ENCODE measurements around the gene PRTN3. TPM values are rescaled to one million over a fixed set of nuclear protein-coding genes. Genes with fewer than 3 reads are reported as not detected.

PRTN3 gene
- total RNA-seq, 1 experiment from 2014 or later, result 0.14 TPM

GRCh38 chr19:854549-854948, 13.8 kb downstream of the PRTN3 start:
- in situ Hi-C loops (cut with HindIII; ENCODE audit: low pct_unique_long_range_greater_than_20kb, low sequenced_read_pairs), result no loop called here

GRCh38 chr19:855142-855541, 14.3 kb downstream of the PRTN3 start:
- DNase-seq (ENCODE audit: low read depth), result no peak
- in situ Hi-C loops (cut with HindIII; ENCODE audit: low pct_unique_long_range_greater_than_20kb, low sequenced_read_pairs), result no loop called here

More at GRCh38 chr19:854549-854948, 13.8 kb downstream of the PRTN3 start:
- no peak for DNase-seq (ENCODE audit: low read depth)

DNA sequence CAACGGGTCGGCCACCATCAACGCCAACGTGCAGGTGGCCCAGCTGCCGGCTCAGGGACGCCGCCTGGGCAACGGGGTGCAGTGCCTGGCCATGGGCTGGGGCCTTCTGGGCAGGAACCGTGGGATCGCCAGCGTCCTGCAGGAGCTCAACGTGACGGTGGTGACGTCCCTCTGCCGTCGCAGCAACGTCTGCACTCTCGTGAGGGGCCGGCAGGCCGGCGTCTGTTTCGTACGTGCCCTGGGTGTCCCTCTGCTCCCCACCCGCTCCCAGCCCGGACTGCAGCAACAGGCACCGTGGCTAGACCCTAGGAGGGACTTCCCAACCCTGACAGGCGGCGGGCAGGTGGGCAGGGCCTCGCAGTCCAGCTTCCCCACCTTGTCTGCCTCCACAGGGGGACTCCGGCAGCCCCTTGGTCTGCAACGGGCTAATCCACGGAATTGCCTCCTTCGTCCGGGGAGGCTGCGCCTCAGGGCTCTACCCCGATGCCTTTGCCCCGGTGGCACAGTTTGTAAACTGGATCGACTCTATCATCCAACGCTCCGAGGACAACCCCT, 14.8 kb downstream of the PRTN3 start:
- in situ Hi-C loops (cut with HindIII; ENCODE audit: low pct_unique_long_range_greater_than_20kb, low sequenced_read_pairs), result no loop called here

DNA sequence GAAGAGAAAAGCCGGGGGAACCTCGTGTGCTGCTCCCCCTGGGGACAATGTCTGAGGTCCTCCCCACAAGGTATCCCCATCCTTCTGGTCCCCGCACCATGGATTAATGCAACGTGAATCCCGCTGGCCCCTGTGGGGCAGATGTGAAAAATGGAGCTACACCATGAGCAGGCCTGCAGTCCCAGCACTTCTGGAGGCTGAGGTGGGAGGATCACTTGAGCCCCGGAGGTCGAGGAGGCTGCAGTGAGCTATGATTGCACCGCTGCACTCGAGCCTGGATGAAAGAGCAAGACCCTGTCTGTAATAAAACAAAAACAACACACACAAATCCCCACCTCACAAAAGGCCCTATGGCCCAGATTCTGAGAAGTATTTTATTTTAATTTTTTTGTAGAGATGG, 17.5 kb downstream of the PRTN3 start:
- no peak for DNase-seq (ENCODE audit: low read depth)
- in situ Hi-C loops (cut with HindIII; ENCODE audit: low pct_unique_long_range_greater_than_20kb, low sequenced_read_pairs), result no loop called here

More for the DNA sequence above, 14.8 kb downstream of the PRTN3 start:
- DNase-seq (ENCODE audit: low read depth), result no peak

- DNase-seq (ENCODE audit: low read depth), result no peak
- in situ Hi-C loops (cut with HindIII; ENCODE audit: low pct_unique_long_range_greater_than_20kb, low sequenced_read_pairs), result no loop called here
These were observed 18.4 kb downstream of the PRTN3 start, which contains the start of gene CFD for GRCh38 chr19:858868-859843. CFD (plus strand) TSS chr19:859664; CDS start chr19:859690, 26 bp downstream.

GRCh38 chr19:861141-861755, 20.4 kb downstream of the PRTN3 start:
- DNase-seq (ENCODE audit: low read depth), result no peak
- in situ Hi-C loops (cut with HindIII; ENCODE audit: low pct_unique_long_range_greater_than_20kb, low sequenced_read_pairs), result no loop called here

DNA sequence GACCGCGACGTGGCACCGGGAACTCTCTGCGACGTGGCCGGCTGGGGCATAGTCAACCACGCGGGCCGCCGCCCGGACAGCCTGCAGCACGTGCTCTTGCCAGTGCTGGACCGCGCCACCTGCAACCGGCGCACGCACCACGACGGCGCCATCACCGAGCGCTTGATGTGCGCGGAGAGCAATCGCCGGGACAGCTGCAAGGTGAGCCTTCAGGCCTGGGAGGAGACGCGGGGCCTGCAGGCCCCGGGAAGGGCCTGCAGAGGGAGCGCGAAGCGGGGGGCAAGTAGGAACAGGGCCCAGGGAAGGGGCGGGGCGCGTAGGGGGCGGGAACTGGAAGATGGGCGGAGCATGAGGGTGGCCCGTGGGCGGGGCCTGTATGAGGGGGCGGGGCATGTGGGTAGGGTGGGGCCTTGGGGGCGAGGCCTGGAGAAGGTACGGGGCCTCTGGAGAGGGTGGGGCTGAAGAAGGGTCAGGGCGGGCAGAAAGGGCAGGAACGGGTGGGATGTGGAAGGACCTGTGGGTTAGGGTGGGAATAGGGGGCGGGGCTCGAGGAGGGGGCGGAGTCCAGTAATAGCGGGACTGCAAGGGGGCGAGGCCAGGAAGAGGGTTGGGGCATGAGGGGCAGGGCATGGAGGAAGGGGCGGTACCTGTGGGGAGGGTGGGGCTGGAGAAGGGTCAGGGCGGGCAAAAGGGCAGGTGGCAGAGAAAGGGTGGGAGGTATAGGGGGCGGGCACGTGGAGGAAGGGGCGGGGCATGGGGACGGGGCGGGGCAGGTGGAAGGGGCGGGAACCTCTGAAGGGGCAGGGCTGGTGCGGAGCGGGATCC, 21.2 kb downstream of the PRTN3 start:
- DNase-seq (ENCODE audit: low read depth), result peak; percentile 22
- in situ Hi-C loops (cut with HindIII; ENCODE audit: low pct_unique_long_range_greater_than_20kb, low sequenced_read_pairs), result no loop called here

DNA sequence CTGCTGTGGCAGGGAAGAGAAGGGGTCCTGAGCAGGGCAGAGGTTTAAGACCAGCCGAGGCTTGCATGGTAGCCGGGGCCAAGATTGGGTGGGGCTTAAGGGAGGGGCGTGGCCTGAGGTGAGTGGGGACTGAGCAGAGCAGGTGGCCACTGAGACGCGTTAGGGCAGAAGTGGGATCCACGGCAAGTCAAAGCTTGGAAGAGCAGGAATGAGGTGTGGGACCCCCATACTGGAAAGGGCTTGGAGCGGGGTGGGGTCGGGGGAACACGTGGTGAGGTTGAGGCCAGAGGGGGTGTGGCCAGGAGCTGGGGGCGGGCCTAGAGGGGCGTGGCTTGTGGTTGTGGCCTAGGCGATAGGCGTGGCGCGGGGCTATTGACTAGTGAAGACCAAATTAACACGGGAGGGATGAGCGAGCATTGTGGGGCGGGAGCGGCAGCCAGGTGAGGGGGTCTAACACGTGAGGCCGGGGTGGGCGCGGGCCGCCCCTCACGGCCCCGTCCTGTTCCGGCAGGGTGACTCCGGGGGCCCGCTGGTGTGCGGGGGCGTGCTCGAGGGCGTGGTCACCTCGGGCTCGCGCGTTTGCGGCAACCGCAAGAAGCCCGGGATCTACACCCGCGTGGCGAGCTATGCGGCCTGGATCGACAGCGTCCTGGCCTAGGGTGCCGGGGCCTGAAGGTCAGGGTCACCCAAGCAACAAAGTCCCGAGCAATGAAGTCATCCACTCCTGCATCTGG, 21.9 kb downstream of the PRTN3 start:
- no peak for DNase-seq (ENCODE audit: low read depth)
- in situ Hi-C loops (cut with HindIII; ENCODE audit: low pct_unique_long_range_greater_than_20kb, low sequenced_read_pairs), result no loop called here

GRCh38 chr19:863315-863620, 22.5 kb downstream of the PRTN3 start:
- DNase-seq (ENCODE audit: low read depth), result no peak
- in situ Hi-C loops (cut with HindIII; ENCODE audit: low pct_unique_long_range_greater_than_20kb, low sequenced_read_pairs), result no loop called here

DNA sequence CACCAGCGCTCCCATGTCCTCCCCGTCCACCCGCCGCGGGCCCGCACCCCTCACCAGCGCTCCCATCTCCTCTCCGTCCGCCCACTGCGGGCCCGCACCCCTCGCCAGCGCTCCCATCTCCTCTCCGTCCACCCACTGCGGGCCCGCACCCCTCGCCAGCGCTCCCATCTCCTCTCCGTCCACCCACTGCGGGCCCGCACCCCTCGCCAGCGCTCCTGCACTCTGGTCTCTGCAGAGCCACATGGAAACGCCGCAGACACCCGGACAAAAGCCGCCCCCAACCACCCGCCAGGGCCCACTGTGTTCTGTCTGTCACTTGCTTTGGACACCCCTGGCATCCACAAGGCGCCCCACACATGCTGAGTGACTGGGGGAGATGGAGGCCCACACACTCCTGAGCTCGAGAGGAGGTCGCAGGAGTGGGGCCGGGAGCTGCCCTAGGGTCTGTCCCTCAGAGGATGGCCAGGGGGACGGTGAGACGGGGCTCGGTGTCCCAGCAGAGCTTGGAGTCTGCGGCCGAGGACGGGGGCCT, 26.0 kb downstream of the PRTN3 start:
- DNase-seq (ENCODE audit: low read depth), result no peak
- in situ Hi-C loops (cut with HindIII; ENCODE audit: low pct_unique_long_range_greater_than_20kb, low sequenced_read_pairs), result no loop called here

- in situ Hi-C loops (cut with HindIII; ENCODE audit: low pct_unique_long_range_greater_than_20kb, low sequenced_read_pairs), result no loop called here
- no peak for DNase-seq (ENCODE audit: low read depth)
These were observed 26.5 kb downstream of the PRTN3 start for GRCh38 chr19:867301-867793.

DNA sequence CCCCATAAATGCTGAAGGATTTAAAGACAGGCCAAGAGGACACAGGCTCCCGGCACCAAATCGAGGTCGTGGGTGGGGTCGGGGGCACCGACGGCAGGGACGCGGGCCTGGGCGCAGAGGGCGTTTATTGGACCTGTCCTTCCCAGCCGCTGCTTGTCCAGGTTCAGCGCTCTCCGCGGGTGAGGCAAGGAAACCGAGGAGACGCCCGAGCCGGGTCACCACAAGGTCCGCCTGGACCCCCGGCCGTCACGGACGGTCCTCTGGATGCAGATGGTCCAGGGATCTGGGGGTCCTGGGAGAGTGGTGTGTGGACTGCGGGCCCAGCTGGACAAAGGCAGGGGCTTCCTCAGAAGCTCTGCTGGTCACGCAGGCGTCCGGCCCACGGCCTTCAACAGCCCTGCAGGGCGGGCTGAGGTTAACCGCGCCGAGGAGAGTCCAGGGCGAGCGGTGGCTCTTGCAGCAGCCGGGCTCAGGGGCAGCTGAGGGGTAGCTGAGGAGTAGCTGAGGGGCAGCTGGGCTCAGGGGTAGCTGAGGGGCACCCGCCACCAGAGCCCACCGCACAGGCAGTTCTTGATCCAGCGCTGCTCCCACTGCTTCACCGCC, 27.2 kb downstream of the PRTN3 start:
- in situ Hi-C loops (cut with HindIII; ENCODE audit: low pct_unique_long_range_greater_than_20kb, low sequenced_read_pairs), result no loop called here
- no peak for DNase-seq (ENCODE audit: low read depth)

- no peak for DNase-seq (ENCODE audit: low read depth)
- in situ Hi-C loops (cut with HindIII; ENCODE audit: low pct_unique_long_range_greater_than_20kb, low sequenced_read_pairs), result no loop called here
These were observed 27.9 kb downstream of the PRTN3 start for GRCh38 chr19:868458-869244.

DNA sequence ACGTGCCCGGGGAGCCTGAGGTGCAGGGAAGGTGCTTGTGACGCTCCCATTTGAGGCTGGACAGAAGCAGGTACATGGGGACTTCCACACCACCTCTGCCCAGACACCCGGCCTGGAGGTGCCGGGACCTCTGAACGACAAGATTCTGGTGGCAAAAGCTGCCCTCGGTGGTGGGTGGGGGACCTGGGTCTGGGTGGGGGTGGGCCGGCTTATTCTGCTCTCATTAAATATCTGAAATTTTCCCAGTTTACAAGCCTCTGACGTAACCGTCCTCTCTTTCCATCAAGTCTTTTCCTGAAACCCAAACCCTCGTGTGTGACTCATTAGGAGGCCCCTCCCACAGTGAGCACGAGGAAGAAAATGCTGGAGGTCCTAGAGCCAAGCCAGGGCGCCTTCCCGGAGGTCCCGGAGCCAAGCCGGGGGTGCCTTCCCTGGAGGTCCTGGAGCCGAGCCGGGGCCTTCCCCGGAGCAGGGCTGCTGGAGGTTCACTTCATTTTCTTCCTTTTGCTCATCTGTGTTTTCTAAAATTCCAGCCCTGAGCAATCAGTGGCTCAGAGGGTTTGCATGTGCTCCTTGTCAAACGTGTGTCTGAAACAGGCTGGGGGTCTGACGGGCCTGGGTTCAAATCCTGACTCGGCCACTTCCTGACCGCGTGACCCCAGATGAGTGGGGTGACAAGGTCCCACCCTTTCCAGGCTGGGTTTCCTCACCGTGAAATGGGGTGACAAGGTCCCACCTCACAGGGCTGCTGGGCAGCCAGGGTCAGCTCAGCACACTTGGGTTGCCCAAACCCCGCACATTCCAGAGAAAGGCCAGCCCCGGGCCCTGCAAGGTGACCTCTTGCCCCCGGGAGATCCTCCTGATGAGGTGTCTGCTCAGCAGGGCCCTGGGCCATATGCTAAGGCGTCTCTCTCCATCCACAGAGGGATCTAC, 28.7 kb downstream of the PRTN3 start:
- peak; percentile 69 for DNase-seq (ENCODE audit: low read depth)
- in situ Hi-C loops (cut with HindIII; ENCODE audit: low pct_unique_long_range_greater_than_20kb, low sequenced_read_pairs), result no loop called here

DNA sequence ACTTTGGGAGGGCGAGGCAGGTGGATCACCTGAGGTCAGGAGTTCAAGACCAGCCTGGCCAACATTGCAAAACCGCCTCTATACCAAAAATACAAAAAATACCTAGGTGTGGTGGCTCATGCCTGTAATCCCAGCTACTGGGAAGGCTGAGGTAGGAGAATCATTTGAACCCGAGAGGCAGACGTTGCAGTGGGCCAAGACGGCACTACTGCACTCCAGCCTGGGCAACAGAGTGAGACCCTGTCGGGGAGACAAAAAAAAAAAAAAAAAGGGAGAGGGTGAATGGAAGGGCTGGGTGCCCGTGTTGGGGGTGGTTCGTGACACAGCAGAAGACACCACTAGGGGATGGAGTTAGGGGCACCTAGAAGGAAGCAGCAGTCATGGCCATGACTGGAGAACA, 29.5 kb downstream of the PRTN3 start:
- DNase-seq (ENCODE audit: low read depth), result no peak
- in situ Hi-C loops (cut with HindIII; ENCODE audit: low pct_unique_long_range_greater_than_20kb, low sequenced_read_pairs), result no loop called here

Measured in Caki2 (cell line).